ENCODE data around the gene CELF5.

DNA sequence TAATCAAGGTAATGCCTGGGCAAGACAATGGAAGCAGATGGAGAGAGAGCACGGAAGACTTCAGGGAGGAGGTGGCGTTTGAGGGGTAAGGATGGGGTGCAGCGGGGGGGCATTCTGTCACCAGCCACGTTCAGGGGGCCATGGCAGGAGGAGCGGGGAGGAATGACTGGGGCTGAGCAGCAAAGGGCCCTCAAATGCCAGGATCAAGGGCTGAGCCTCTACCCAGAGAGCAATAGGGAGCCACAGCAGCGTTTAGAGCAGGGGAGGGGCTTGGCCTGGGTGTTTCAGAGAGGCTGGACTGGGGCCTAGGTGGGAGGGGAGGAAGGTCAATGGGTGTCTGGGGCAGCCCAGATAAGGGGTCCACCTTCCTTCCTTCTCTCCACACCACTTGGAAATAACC lies 44.3 kb downstream of the CELF5 start:
- TF ChIP-seq EZH2 (IDR thresholded peaks at IDR 0.05; ENCODE audit: borderline replicate concordance, low read depth, low read length) (no peak), ZNF696 (CRISPR knock-in tag; conservative IDR thresholded peaks at IDR 0.05) (no peak), STAG1 (CRISPR knock-in tag; IDR thresholded peaks at IDR 0.05; ENCODE audit: borderline replicate concordance) (no peak), FOXK2 (conservative IDR thresholded peaks at IDR 0.05 in 1 of 2, IDR thresholded peaks at IDR 0.05 in 1 of 2; ENCODE audit: low read depth in 2 of 2) (no peak), HDAC1 (IDR thresholded peaks at IDR 0.05) (no peak), EGR1 (conservative IDR thresholded peaks at IDR 0.05) (no peak), EP300 (IDR thresholded peaks at IDR 0.05; ENCODE audit: low read length) (no peak)
- TF ChIP-seq, protein P1, sequence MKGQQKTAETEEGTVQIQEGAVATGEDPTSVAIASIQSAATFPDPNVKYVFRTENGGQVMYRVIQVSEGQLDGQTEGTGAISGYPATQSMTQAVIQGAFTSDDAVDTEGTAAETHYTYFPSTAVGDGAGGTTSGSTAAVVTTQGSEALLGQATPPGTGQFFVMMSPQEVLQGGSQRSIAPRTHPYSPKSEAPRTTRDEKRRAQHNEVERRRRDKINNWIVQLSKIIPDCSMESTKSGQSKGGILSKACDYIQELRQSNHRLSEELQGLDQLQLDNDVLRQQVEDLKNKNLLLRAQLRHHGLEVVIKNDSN (CRISPR knock-in tag; IDR thresholded peaks at IDR 0.05) = no peak
- TF ChIP-seq, protein P2, sequence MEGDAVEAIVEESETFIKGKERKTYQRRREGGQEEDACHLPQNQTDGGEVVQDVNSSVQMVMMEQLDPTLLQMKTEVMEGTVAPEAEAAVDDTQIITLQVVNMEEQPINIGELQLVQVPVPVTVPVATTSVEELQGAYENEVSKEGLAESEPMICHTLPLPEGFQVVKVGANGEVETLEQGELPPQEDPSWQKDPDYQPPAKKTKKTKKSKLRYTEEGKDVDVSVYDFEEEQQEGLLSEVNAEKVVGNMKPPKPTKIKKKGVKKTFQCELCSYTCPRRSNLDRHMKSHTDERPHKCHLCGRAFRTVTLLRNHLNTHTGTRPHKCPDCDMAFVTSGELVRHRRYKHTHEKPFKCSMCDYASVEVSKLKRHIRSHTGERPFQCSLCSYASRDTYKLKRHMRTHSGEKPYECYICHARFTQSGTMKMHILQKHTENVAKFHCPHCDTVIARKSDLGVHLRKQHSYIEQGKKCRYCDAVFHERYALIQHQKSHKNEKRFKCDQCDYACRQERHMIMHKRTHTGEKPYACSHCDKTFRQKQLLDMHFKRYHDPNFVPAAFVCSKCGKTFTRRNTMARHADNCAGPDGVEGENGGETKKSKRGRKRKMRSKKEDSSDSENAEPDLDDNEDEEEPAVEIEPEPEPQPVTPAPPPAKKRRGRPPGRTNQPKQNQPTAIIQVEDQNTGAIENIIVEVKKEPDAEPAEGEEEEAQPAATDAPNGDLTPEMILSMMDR (IDR thresholded peaks at IDR 0.05 in 2 of 3, conservative IDR thresholded peaks at IDR 0.05 in 1 of 3; ENCODE audit: insufficient read depth in 2 of 3, low read depth in 1 of 3, low read length in 3 of 3) = no peak
- TF ChIP-seq, protein P3, sequence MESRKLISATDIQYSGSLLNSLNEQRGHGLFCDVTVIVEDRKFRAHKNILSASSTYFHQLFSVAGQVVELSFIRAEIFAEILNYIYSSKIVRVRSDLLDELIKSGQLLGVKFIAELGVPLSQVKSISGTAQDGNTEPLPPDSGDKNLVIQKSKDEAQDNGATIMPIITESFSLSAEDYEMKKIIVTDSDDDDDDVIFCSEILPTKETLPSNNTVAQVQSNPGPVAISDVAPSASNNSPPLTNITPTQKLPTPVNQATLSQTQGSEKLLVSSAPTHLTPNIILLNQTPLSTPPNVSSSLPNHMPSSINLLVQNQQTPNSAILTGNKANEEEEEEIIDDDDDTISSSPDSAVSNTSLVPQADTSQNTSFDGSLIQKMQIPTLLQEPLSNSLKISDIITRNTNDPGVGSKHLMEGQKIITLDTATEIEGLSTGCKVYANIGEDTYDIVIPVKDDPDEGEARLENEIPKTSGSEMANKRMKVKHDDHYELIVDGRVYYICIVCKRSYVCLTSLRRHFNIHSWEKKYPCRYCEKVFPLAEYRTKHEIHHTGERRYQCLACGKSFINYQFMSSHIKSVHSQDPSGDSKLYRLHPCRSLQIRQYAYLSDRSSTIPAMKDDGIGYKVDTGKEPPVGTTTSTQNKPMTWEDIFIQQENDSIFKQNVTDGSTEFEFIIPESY (CRISPR knock-in tag; IDR thresholded peaks at IDR 0.05) = no peak
- TF ChIP-seq, protein P4, sequence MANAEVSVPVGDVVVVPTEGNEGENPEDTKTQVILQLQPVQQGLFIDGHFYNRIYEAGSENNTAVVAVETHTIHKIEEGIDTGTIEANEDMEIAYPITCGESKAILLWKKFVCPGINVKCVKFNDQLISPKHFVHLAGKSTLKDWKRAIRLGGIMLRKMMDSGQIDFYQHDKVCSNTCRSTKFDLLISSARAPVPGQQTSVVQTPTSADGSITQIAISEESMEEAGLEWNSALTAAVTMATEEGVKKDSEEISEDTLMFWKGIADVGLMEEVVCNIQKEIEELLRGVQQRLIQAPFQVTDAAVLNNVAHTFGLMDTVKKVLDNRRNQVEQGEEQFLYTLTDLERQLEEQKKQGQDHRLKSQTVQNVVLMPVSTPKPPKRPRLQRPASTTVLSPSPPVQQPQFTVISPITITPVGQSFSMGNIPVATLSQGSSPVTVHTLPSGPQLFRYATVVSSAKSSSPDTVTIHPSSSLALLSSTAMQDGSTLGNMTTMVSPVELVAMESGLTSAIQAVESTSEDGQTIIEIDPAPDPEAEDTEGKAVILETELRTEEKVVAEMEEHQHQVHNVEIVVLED (CRISPR knock-in tag; IDR thresholded peaks at IDR 0.05) = no peak

All from K562 (cell line).